Activated CD4-positive, alpha-beta T cell treated with anti-CD3 and anti-CD28 coated beads for 36 hours (primary cell): Measurements from ENCODE around the gene NAT16. TPM values are rescaled to one million over a fixed set of nuclear protein-coding genes. Genes with fewer than 3 reads are reported as not detected.

Experiments used
- ATAC-seq: fragments of 200-7000 bp; cut with Tn5 transposase; one replicate; pipeline ENCODE4 v1.10.0; 2021; ENCODE audit warnings: mild to moderate bottlenecking, moderate library complexity
- CTCF ChIA-PET: fragments of 350-600 bp; sonication (Branson Sonifier 250); formaldehyde crosslinking; loops from one replicate; lab custom pipeline; 2021; ENCODE audit warnings: antibody characterized with exemption; lab: Charles Lee
- POLR2A ChIA-PET: fragments of 350-600 bp; sonication (Branson Sonifier 250); formaldehyde crosslinking; loops from one replicate; lab custom pipeline; 2021; ENCODE audit warnings: antibody characterized with exemption, inconsistent platforms; lab: Charles Lee
- DNase-seq: peaks from one replicate; pipeline ENCODE4 v3.0.0-alpha.2; 2020
- H3K27ac Mint-ChIP-seq: one replicate; pipeline ENCODE4 v1.8.0; 2021; ENCODE audit warnings: mixed read lengths
- H3K27me3 Mint-ChIP-seq: one replicate; pipeline ENCODE4 v1.8.0; 2021; ENCODE audit warnings: mixed read lengths
- H3K36me3 Mint-ChIP-seq: one replicate; pipeline ENCODE4 v1.8.0; 2021; ENCODE audit warnings: low read depth, mixed read lengths
- H3K4me1 Mint-ChIP-seq: one replicate; pipeline ENCODE4 v1.8.0; 2021; ENCODE audit warnings: mixed read lengths
- H3K4me3 Mint-ChIP-seq: one replicate; pipeline ENCODE4 v1.8.0; 2021; ENCODE audit warnings: mild to moderate bottlenecking, moderate library complexity, mixed read lengths
- H3K9me3 Mint-ChIP-seq: one replicate; pipeline ENCODE4 v1.8.0; 2021; ENCODE audit warnings: low read depth, mixed read lengths
- intact Hi-C, 2 experiments: fragments of 100-400 bp; cut with DNase I in 1 of 2; cut with micrococcal nuclease in 1 of 2; formaldehyde crosslinking; loops; one replicate each; pipeline versions ENCODE4 v1.14.2 to v1.15.1; 2022 to 2024; cut with DNase I, micrococcal nuclease
- total RNA-seq, 2 experiments: library from RNA; stranded (reverse); gene quantifications; one replicate each; pipeline ENCODE4 v1.2.3, GENCODE V29; 2021

Gene NAT16
- total RNA-seq: not detected

GRCh38 chr7:101180130-101180755 is at the start of gene NAT16:
NAT16 (minus strand) TSS chr7:101180293; CDS start chr7:101174807, 5,486 bp downstream.
- no peak for DNase-seq
- ChIA-PET CTCF (interaction anchor here (0.6 to 1.1 kb wide), 2 partner anchors 36 to 455 kb away, joined by 3 to 4 read pairs; no protein-coding TSS in a partner anchor), POLR2A (no interaction called here)
- Mint-ChIP-seq H3K4me1 (peaks cover 7% of the 10 kb centered on the region), H3K27me3 (peaks cover 55% of the 10 kb centered on the region), H3K27ac (no peak within 1 kb of the TSS), H3K4me3 (peak within 1 kb of the TSS; percentile 33), H3K36me3 (no peaks in the 10 kb centered on the region), H3K9me3 (no peaks in the 10 kb centered on the region)
- no peak for ATAC-seq
- intact Hi-C loops: no loop called here

GRCh38 chr7:101226721-101227120 is 46.6 kb upstream of the NAT16 start:
- no peak for ATAC-seq
- Mint-ChIP-seq H3K36me3 (peaks cover 23% of the 10 kb centered on the region), H3K9me3 (no peaks in the 10 kb centered on the region), H3K27me3 (no peaks in the 10 kb centered on the region), H3K4me3 (no peak overlapping the region), H3K27ac (no peak overlapping the region), H3K4me1 (no peaks in the 10 kb centered on the region)
- CTCF ChIA-PET: interaction anchor here (0.6 to 1.5 kb wide), 5 partner anchors 9 to 83 kb away, joined by 3 to 5 read pairs (median 4); partner anchors contain the start of gene ZNHIT1
- no peak for DNase-seq
- intact Hi-C loops: no loop called here
- POLR2A ChIA-PET: interaction anchor here (0.6 to 0.8 kb wide), 2 partner anchors 9 to 10 kb away, joined by 3 to 9 read pairs; partner anchors contain the start of gene ZNHIT1

GRCh38 chr7:101225650-101226049 is 45.6 kb upstream of the NAT16 start:
- ChIA-PET POLR2A (interaction anchor here (0.6 to 0.8 kb wide), 2 partner anchors 9 to 39 kb away, joined by 3 to 5 read pairs; no protein-coding TSS in a partner anchor), CTCF (interaction anchor here (0.6 kb wide), 1 partner anchor 33 kb away, joined by 3 read pairs; no protein-coding TSS in a partner anchor)
- Mint-ChIP-seq H3K36me3 (peaks cover 23% of the 10 kb centered on the region), H3K27me3 (no peaks in the 10 kb centered on the region), H3K9me3 (no peaks in the 10 kb centered on the region), H3K27ac (no peak overlapping the region), H3K4me3 (no peak overlapping the region), H3K4me1 (peaks cover 3% of the 10 kb centered on the region)
- intact Hi-C loops: no loop called here
- DNase-seq: no peak
- ATAC-seq: no peak

GRCh38 chr7:101223528-101223927 is 43.4 kb upstream of the NAT16 start:
- no peak for ATAC-seq
- intact Hi-C loops: no loop called here
- Mint-ChIP-seq H3K36me3 (peaks cover 20% of the 10 kb centered on the region), H3K4me3 (no peak overlapping the region), H3K4me1 (peaks cover 18% of the 10 kb centered on the region), H3K27me3 (no peaks in the 10 kb centered on the region), H3K9me3 (no peaks in the 10 kb centered on the region), H3K27ac (no peak overlapping the region)
- ChIA-PET POLR2A (no interaction called here), CTCF (interaction anchor here (1.3 kb wide), 1 partner anchor 59 kb away, joined by 4 read pairs; no protein-coding TSS in a partner anchor)
- no peak for DNase-seq

- Mint-ChIP-seq H3K27me3 (no peaks in the 10 kb centered on the region), H3K36me3 (peaks cover 19% of the 10 kb centered on the region), H3K27ac (no peak overlapping the region), H3K4me3 (no peak overlapping the region), H3K4me1 (peaks cover 19% of the 10 kb centered on the region), H3K9me3 (no peaks in the 10 kb centered on the region)
- DNase-seq: no peak
- CTCF ChIA-PET: interaction anchor here (1.3 to 1.4 kb wide), 2 partner anchors 30 to 60 kb away, joined by 4 read pairs; no protein-coding TSS in a partner anchor
- intact Hi-C loops: no loop called here
- POLR2A ChIA-PET: no interaction called here
- no peak for ATAC-seq
Observed at GRCh38 chr7:101222275-101222830, 42.3 kb upstream of the NAT16 start.

- no peak for ATAC-seq
- intact Hi-C loops: no loop called here
- H3K4me1 Mint-ChIP-seq: peaks cover 31% of the 10 kb centered on the region
Observed at GRCh38 chr7:101220295-101220694, 40.2 kb upstream of the NAT16 start.

GRCh38 chr7:101218236-101219125 is 38.4 kb upstream of the NAT16 start:
- Mint-ChIP-seq H3K27ac (peak overlapping the region; percentile 85), H3K36me3 (peaks cover 20% of the 10 kb centered on the region), H3K27me3 (no peaks in the 10 kb centered on the region), H3K4me1 (peaks cover 31% of the 10 kb centered on the region), H3K9me3 (no peaks in the 10 kb centered on the region), H3K4me3 (peak overlapping the region; percentile 99)
- POLR2A ChIA-PET: interaction anchor here (0.6 to 1.6 kb wide), 5 partner anchors 8 to 512 kb away, joined by 3 to 9 read pairs (median 4); partner anchors contain the start of genes POP7 and SRRT
- ATAC-seq: peak; percentile 11
- no peak for DNase-seq
- CTCF ChIA-PET: interaction anchor here (0.7 to 4.3 kb wide), 15 partner anchors 8 to 513 kb away, joined by 3 to 38 read pairs (median 6); partner anchors contain the start of genes FIS1 and POP7
- intact Hi-C loops: loop anchor here (1.0 to 10.0 kb wide), 7 partner anchors 26 to 511 kb away; partner anchors contain the start of genes IFT22 (in 1 of the 2), POP7 (in 1 of the 2) and UFSP1 (in 1 of the 2)

More at GRCh38 chr7:101220295-101220694, 40.2 kb upstream of the NAT16 start:
- POLR2A ChIA-PET: no interaction called here
- H3K27me3 Mint-ChIP-seq: no peaks in the 10 kb centered on the region
- CTCF ChIA-PET: interaction anchor here (0.7 to 4.3 kb wide), 5 partner anchors 8 to 367 kb away, joined by 3 to 38 read pairs (median 4); partner anchors contain the start of gene FIS1
- no peak overlapping the region for H3K4me3 Mint-ChIP-seq
- H3K9me3 Mint-ChIP-seq: no peaks in the 10 kb centered on the region
- no peak for DNase-seq
- peaks cover 24% of the 10 kb centered on the region for H3K36me3 Mint-ChIP-seq
- no peak overlapping the region for H3K27ac Mint-ChIP-seq

- intact Hi-C loops: loop anchor here (1.0 to 10.0 kb wide), 12 partner anchors 27 to 510 kb away; partner anchors contain the start of genes AP1S1 (in 1 of the 2), IFT22 (in 1 of the 2), POP7 (in 1 of the 2) and SRRT (in 1 of the 2)
- CTCF ChIA-PET: interaction anchor here (0.6 to 4.3 kb wide), 15 partner anchors 9 to 512 kb away, joined by 3 to 38 read pairs (median 6); partner anchors contain the start of genes FIS1 and POP7
Observed at GRCh38 chr7:101217388-101218235, 37.5 kb upstream of the NAT16 start, which contains the start of the genes PLOD3 and ZNHIT1. PLOD3 (minus strand) TSS chr7:101217581; CDS start chr7:101217274, 307 bp downstream. ZNHIT1 (plus strand) TSS chr7:101218165; CDS start chr7:101218196, 31 bp downstream.

GRCh38 chr7:101216860-101217387 is 36.8 kb upstream of the NAT16 start:
- CTCF ChIA-PET: interaction anchor here (0.6 to 4.3 kb wide), 11 partner anchors 13 to 74 kb away, joined by 3 to 38 read pairs (median 6); partner anchors contain the start of gene FIS1
- Mint-ChIP-seq H3K27ac (peak overlapping the region; percentile 70), H3K9me3 (no peaks in the 10 kb centered on the region), H3K36me3 (peaks cover 16% of the 10 kb centered on the region), H3K4me3 (peak overlapping the region; percentile 99), H3K27me3 (no peaks in the 10 kb centered on the region), H3K4me1 (peaks cover 31% of the 10 kb centered on the region)
- POLR2A ChIA-PET: interaction anchor here (1.6 kb wide), 1 partner anchor 27 kb away, joined by 7 read pairs; no protein-coding TSS in a partner anchor
- DNase-seq (no peak), ATAC-seq (peak; percentile 4)
- intact Hi-C loops: loop anchor here (1.0 to 10.0 kb wide), 7 partner anchors 63 to 510 kb away; partner anchors contain the start of genes AP1S1 (in 1 of the 2), POP7 (in 1 of the 2), SRRT (in 1 of the 2) and TRIM56 (in 1 of the 2)

More at GRCh38 chr7:101217388-101218235, 37.5 kb upstream of the NAT16 start, which contains the start of the genes PLOD3 and ZNHIT1:
- Mint-ChIP-seq H3K4me3 (peak within 1 kb of the TSS; percentile 99), H3K9me3 (no peaks in the 10 kb centered on the region), H3K27ac (peak within 1 kb of the TSS; percentile 85), H3K36me3 (peaks cover 18% of the 10 kb centered on the region), H3K27me3 (no peaks in the 10 kb centered on the region), H3K4me1 (peaks cover 31% of the 10 kb centered on the region)
- ATAC-seq (peak; percentile 88), DNase-seq (peak; percentile 97)
- POLR2A ChIA-PET: interaction anchor here (0.5 to 1.6 kb wide), 7 partner anchors 9 to 1920 kb away, joined by 3 to 9 read pairs (median 3); partner anchors contain the start of genes POP7 and SRRT
